ENCODE measurements around the gene POU2F2.

DNA sequence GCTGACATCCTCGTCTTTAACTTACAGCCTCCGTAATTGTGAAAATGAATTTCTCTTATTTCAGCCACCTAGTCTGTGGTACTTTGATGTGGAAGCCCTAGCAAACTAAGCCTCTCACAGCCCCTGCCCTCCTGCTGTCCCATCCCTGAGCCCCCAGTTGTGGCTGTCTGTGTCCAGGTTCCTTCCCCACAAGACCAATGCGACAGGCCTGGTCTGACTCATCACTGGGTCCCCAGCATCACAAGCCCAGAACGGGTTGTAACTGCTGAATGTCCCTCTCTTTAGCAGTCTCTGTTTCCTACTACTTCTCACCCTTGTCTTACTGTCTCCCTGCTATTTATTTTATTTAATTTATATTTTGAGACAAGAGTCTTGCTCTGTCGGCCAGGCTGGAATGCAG lies 5.7 kb downstream of the POU2F2 start:
- no peak for TF ChIP-seq CTCF (IDR thresholded peaks at IDR 0.05)
- TF ChIP-seq EP300 (IDR thresholded peaks at IDR 0.05): no peak
- TF ChIP-seq POLR2AphosphoS5 (IDR thresholded peaks at IDR 0.05): no peak
